Measurements from ENCODE around the gene PPP4R1.

PPP4R1 gene

DNA sequence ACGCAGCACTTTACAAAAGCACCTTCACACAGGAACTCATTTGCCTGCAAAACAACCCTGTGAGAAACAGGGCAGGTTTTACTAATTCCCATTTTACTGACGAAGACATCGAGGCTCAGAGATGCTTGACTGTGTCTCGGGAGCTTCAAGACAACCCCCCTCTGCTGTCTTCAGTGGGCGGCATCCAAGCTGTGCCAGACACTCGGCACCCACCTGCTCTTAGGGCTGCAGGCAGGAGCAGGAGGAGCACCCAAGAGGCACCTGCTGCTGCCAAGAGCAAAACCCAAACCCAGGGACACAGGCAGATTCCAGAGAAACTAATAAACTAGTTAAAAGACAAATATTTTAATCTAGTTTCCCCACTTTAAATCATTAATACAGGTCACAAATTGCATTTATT, 67.9 kb downstream of the PPP4R1 start:
- H3K27ac ChIP-seq: no peak overlapping the region
- TF ChIP-seq CTCF (conservative IDR thresholded peaks at IDR 0.05) (no peak), ZFX (IDR thresholded peaks at IDR 0.05) (no peak)

DNA sequence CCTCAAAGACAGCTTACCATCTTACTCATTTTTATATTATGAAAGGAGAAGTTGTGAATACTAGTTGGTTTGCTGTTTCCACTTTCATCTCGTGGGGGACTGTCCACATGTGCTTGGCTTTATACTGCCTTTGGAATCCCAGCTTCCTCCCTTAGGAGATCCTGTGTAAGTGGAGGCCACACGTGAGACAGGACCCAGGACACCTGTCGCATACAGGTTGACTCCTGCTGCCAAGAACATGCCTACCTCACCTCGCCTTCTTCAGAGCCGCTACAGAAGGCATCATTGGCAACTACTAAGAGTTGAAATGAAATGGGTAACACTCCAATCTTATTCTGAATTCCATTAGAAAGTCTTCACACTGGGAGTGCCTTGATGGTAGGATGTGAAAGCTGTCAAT, 69.3 kb downstream of the PPP4R1 start:
- no peak overlapping the region for H3K27ac ChIP-seq
- no peak for TF ChIP-seq ZFX (IDR thresholded peaks at IDR 0.05)
- TF ChIP-seq CTCF (conservative IDR thresholded peaks at IDR 0.05): no peak

DNA sequence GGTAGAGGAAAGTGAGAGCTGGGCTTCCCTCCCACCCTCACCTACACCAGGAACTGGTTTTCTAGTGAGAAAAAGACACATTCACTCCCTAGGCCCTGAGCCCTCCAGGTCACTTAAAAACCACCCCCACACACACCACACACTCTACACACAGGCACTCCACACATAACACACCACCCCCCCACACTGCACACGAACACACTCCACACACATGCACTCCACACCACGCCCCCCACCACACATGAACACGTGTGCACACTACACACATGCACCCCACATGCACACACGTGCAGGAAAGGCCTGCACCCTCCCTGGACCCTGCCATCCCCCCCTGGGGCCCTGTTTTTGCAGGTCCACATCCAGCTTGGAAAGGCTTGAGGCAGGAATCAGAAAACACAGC, 71.4 kb downstream of the PPP4R1 start:
- TF ChIP-seq ZFX (IDR thresholded peaks at IDR 0.05): no peak
- TF ChIP-seq CTCF (conservative IDR thresholded peaks at IDR 0.05): no peak
- H3K27ac ChIP-seq: no peak overlapping the region

- no peak for TF ChIP-seq ZFX (IDR thresholded peaks at IDR 0.05)
- TF ChIP-seq CTCF (conservative IDR thresholded peaks at IDR 0.05): no peak
- no peak overlapping the region for H3K27ac ChIP-seq
These were observed 74.4 kb downstream of the PPP4R1 start for GRCh38 chr18:9539938-9540337.

- H3K27ac ChIP-seq: no peak overlapping the region
These were observed 75.1 kb downstream of the PPP4R1 start for GRCh38 chr18:9539283-9539682.

DNA sequence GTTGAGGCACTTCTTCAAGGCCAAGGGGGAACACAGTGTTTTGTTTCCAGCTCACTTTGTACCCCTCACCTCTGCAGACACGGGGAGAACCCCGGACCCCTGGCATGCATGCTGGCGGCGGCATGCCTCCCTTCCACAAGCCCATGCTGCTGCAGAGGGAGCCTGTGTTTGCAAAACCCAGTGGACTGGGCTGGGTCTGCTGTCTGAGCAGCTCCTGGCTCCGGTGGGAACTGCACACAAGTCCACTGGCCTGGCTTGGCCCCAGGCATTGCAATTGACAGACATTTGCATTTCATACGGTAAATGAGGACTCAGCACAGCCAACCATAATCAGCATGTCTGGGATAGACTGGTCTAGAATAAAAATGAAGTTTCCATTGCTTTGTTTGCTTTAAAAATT, 76.7 kb downstream of the PPP4R1 start:
- H3K27ac ChIP-seq: no peak overlapping the region

More at GRCh38 chr18:9539283-9539682, 75.1 kb downstream of the PPP4R1 start:
- TF ChIP-seq ZFX (IDR thresholded peaks at IDR 0.05): no peak
- TF ChIP-seq CTCF (conservative IDR thresholded peaks at IDR 0.05): no peak

More for the DNA sequence above, 76.7 kb downstream of the PPP4R1 start:
- TF ChIP-seq CTCF (conservative IDR thresholded peaks at IDR 0.05) (no peak), ZFX (IDR thresholded peaks at IDR 0.05) (no peak)
